Activated CD4-positive, alpha-beta memory T cell treated with anti-CD3 and anti-CD28 coated beads, Interleukin-2, amount 10 ng/mL, durations not matched to agents 7 days and 5 days (primary cell): ENCODE results near the gene PRSS57. TPM values are rescaled to one million over a fixed set of nuclear protein-coding genes. Genes with fewer than 3 reads are reported as not detected.

Source experiments
- total RNA-seq, 2 experiments: library from RNA; stranded (reverse); gene quantifications; one replicate each; pipeline ENCODE4 v1.2.3, GENCODE V29; 2021

PRSS57 gene
- total RNA-seq, 2 experiments from 2014 or later: not detected

Other genes with a start within 250 kb of the PRSS57 start
- gene SHC2, start 234.4 kb downstream of the PRSS57 start, total RNA-seq: not detected
- gene MADCAM1, start 199.0 kb downstream of the PRSS57 start, total RNA-seq: under 1 TPM; 0.78 to 0.81 TPM
- gene TPGS1, start 188.0 kb downstream of the PRSS57 start, total RNA-seq: 10 to 100 TPM; 22.9 to 24.0 TPM
- gene CDC34, start 163.7 kb downstream of the PRSS57 start, total RNA-seq: 10 to 100 TPM; 50.3 to 50.4 TPM
- 10 to 100 TPM; 45.1 to 45.2 TPM for gene GZMM, start 151.4 kb downstream of the PRSS57 start, total RNA-seq
- gene BSG, start 122.9 kb downstream of the PRSS57 start, total RNA-seq: 100 to 1,000 TPM; 255 to 257 TPM
- gene HCN2, start 105.6 kb downstream of the PRSS57 start, total RNA-seq: 1 to 10 TPM; 3.1 to 3.5 TPM
- 10 to 100 TPM; 44.8 to 45.1 TPM for gene POLRMT, start 61.9 kb downstream of the PRSS57 start, total RNA-seq
- not detected for gene FGF22, start 55.6 kb downstream of the PRSS57 start, total RNA-seq
- 10 to 100 TPM; 80.6 to 82.2 TPM for gene RNF126, start 32.2 kb downstream of the PRSS57 start, total RNA-seq
- 1 to 10 TPM; 2.5 to 3.0 TPM for gene FSTL3, start 19.1 kb downstream of the PRSS57 start, total RNA-seq
- not detected for gene PALM, start 13.5 kb upstream of the PRSS57 start, total RNA-seq
- not detected for gene MISP, start 55.7 kb upstream of the PRSS57 start, total RNA-seq
- gene PTBP1, start 102.0 kb upstream of the PRSS57 start, total RNA-seq: 100 to 1,000 TPM; 385 to 406 TPM
- not detected for gene PLPPR3, start 126.5 kb upstream of the PRSS57 start, total RNA-seq
- gene AZU1, start 132.4 kb upstream of the PRSS57 start, total RNA-seq: not detected
- gene PRTN3, start 145.5 kb upstream of the PRSS57 start, total RNA-seq: not detected
- gene ELANE, start 156.9 kb upstream of the PRSS57 start, total RNA-seq: not detected
- gene CFD, start 164.2 kb upstream of the PRSS57 start, total RNA-seq: 1 to 10 TPM in 1 of 2 experiments, under 1 TPM in 1; 0.78 to 1.6 TPM
- gene MED16, start 197.7 kb upstream of the PRSS57 start, total RNA-seq: 10 to 100 TPM; 62.2 to 64.0 TPM
- not detected for gene RNU6-9, start 198.0 kb upstream of the PRSS57 start, total RNA-seq
- gene R3HDM4, start 217.8 kb upstream of the PRSS57 start, total RNA-seq: 100 to 1,000 TPM; 111 to 116 TPM
- 1 to 10 TPM; 1.8 to 2.3 TPM for gene KISS1R, start 221.9 kb upstream of the PRSS57 start, total RNA-seq
- 10 to 100 TPM; 32.4 to 34.0 TPM for gene ARID3A, start 230.6 kb upstream of the PRSS57 start, total RNA-seq